ENCODE data around the gene ARHGEF28.

The ARHGEF28 gene, protein sequence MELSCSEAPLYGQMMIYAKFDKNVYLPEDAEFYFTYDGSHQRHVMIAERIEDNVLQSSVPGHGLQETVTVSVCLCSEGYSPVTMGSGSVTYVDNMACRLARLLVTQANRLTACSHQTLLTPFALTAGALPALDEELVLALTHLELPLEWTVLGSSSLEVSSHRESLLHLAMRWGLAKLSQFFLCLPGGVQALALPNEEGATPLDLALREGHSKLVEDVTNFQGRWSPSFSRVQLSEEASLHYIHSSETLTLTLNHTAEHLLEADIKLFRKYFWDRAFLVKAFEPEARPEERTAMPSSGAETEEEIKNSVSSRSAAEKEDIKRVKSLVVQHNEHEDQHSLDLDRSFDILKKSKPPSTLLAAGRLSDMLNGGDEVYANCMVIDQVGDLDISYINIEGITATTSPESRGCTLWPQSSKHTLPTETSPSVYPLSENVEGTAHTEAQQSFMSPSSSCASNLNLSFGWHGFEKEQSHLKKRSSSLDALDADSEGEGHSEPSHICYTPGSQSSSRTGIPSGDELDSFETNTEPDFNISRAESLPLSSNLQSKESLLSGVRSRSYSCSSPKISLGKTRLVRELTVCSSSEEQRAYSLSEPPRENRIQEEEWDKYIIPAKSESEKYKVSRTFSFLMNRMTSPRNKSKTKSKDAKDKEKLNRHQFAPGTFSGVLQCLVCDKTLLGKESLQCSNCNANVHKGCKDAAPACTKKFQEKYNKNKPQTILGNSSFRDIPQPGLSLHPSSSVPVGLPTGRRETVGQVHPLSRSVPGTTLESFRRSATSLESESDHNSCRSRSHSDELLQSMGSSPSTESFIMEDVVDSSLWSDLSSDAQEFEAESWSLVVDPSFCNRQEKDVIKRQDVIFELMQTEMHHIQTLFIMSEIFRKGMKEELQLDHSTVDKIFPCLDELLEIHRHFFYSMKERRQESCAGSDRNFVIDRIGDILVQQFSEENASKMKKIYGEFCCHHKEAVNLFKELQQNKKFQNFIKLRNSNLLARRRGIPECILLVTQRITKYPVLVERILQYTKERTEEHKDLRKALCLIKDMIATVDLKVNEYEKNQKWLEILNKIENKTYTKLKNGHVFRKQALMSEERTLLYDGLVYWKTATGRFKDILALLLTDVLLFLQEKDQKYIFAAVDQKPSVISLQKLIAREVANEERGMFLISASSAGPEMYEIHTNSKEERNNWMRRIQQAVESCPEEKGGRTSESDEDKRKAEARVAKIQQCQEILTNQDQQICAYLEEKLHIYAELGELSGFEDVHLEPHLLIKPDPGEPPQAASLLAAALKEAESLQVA (N-terminal part only)

GRCh38 chr5:73625944-73626811, at the start of gene ARHGEF28:
Gene ARHGEF28 (plus strand): TSS chr5:73626196. CDS start chr5:73684852, 58,656 bp downstream.
- DNase-seq (ENCODE audit: low read depth): no peak

DNA sequence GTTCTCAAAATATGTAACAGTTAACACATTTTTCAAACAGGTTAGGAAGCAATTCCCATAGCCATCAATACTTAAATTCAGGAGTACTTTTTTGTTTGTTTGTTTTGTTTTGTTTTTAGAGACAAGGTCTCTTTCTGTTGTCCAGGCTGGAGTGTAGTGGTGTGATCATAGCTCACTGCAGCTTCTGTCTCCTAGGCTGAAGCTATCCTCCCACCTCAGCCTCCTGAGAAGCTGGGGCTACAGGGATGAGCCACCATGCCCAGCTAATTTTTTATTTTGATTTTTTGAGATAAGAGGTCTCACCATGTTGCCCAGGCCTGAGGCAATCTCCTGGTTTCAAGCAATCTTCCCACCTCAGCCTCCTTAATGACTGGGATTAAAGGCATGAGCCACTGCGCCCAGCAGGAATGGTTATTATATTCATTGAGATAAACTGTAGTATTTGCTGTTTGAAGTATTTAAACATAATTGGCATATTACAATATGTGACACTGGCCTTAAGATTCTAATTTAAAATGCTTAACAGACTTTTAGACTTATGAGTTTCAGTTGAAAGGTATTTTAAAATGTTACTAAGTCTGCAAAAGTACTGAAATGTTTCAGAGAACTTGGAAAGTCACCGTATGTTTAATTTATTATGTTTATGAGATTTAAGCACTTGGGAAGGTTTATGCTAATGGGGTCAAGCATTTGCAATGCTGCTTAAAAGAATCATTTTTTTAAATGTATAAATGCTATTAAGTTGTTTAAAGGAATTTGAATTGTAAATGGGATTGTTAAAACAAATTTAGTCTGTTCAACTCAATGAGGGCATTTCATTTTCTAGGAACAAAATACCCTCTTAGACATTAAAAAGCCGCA, 43.5 kb upstream of the ARHGEF28 start:
- no peak for DNase-seq (ENCODE audit: low read depth)

GRCh38 chr5:73587923-73588322, 38.1 kb upstream of the ARHGEF28 start:
- no peak for DNase-seq (ENCODE audit: low read depth)

DNA sequence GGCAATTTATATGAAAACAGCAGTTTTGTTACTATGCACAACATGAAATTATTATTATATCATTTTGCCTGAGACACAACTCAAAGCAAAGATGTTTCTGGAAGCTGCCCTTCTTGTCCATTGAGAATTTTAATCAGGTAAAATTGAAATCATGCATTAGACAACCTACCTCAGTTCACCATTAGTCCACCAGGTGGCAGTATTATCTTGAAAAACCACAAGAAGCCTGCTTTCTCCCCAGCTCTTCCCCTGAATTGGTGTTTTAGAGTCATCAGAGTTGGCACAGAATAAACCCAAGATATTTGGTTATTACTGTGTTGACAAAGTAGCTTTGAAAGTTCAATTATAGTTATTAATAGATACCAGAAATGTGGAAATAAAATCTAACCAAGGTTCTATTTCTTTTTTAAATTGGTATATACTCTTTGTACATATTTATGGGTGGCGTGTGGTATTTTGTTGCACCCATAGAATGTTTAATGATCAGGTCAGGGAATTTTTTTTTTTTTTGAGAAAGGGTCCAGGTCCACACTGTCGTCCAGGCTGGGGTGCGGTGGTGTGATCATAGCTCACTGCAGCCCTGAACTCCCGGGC, 34.8 kb upstream of the ARHGEF28 start:
- peak; percentile 81 for DNase-seq (ENCODE audit: low read depth)

GRCh38 chr5:73591698-73592501, 34.1 kb upstream of the ARHGEF28 start:
- no peak for DNase-seq (ENCODE audit: low read depth)

GRCh38 chr5:73592551-73592950, 33.4 kb upstream of the ARHGEF28 start:
- peak; percentile 23 for DNase-seq (ENCODE audit: low read depth)

DNA sequence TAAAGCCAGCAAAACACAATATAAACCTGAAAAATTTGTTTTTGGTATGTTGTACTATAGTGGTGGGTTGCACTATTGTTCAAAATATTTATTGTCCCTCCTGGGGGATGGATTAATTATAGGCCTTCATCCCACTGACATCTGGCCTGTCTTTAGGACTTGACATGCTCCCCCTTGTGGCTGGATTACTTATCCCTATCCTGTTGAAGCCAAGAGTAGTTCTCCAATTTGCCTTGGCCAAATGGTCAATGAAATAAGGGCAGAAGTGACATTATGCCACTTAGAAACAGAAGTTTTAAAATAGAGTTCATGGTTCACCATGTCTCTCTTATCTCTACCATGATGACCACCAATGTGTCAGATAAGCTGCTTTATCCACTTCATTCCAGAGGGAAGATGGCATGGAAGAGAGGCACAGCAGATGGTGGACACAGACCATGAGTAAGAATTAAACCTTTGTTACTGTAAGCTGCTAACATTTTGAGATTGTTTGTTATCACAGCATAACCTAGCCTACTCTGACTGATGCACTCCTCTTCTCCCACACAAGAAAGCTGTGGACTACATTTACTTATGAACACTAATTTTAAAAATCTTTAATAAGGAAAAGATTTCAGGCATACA, 29.2 kb upstream of the ARHGEF28 start:
- DNase-seq (ENCODE audit: low read depth): no peak

DNA sequence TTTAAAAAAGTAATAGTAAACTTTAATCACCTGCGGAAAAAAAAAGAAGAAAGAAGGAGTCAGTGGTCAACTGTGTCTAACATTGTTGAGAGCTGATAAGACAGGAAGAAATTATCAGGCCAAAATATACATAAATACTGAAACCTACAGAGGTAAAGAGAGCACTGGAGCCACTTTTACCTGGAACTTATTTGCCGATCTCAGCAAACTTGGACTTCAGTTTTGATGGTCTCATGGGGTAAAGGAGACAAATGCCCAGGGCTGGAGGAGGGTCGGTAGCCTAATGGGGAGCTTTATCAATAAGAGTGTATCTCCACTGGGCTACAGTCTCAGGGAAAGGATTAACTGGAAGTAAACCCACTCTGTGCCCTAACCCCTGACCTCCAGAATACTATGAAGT, 26.6 kb upstream of the ARHGEF28 start:
- no peak for DNase-seq (ENCODE audit: low read depth)

- DNase-seq (ENCODE audit: low read depth): no peak
These were observed 22.0 kb upstream of the ARHGEF28 start for GRCh38 chr5:73603998-73604397.

- no peak for DNase-seq (ENCODE audit: low read depth)
These were observed 20.5 kb upstream of the ARHGEF28 start for GRCh38 chr5:73605223-73606087.

DNA sequence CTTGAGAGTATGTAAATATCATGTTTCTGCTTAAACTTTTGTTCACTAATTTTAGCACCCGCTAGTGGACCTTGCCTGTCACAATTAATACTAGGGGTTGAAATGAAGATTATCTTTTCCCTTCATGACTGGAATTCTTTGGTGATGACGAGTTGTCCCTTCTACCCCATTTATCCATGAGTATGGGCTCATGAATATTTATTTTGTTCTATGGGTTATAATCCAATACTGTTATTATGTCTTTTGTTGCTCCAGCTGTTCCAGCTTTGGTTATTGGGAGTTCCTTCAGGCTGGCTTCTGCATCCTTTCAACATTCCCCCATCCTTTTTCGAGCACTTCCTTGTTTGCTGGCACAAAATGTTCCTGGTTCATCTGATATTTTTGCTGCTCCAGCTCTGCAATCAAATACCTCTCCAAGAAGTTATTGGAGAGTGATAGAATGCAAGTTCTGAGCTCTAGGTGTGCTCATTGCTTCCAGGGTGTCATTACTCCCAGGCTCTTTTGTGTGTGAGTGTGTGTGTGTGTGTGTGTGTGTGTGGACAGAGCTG, 19.7 kb upstream of the ARHGEF28 start:
- DNase-seq (ENCODE audit: low read depth): no peak

- DNase-seq (ENCODE audit: low read depth): no peak
These were observed 18.8 kb upstream of the ARHGEF28 start for GRCh38 chr5:73607228-73607627.

DNA sequence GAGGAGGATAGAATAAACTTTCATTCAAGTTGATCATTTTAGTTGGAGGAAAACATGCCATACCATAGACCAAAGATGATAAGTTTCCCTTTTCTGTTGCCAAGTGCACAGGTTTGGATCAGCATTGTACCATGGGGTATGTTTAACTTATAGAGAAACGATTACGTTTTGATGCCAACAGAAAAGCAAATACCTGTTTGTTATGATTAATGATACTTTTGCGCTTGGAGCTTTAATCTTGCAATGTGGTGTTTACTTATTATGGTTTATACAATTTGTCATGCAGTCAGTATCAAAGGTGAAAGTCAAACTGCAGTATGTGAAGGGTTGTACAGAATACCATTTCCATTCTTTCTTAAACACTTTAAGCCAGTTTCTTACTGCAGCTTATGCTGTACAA, 13.2 kb upstream of the ARHGEF28 start:
- no peak for DNase-seq (ENCODE audit: low read depth)

DNA sequence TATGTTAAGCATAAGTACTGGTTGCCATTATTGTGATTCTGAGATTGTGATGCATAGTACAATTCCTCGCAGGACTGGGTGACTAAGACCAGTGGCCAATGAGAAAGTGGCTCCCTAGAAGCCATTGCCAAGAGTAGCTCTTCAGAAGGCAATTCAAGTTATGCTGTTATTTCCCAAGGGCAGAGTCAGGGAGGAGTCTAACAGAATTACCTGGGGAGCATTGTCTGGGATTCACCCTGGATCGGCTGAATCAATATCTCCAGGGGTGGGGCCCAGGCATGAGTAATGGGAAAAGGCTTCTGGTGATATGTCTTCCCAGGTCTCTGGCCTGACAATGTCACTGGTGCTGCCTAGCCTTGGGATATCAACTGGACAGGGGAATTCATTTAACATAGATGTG, 10.9 kb upstream of the ARHGEF28 start:
- DNase-seq (ENCODE audit: low read depth): no peak

DNA sequence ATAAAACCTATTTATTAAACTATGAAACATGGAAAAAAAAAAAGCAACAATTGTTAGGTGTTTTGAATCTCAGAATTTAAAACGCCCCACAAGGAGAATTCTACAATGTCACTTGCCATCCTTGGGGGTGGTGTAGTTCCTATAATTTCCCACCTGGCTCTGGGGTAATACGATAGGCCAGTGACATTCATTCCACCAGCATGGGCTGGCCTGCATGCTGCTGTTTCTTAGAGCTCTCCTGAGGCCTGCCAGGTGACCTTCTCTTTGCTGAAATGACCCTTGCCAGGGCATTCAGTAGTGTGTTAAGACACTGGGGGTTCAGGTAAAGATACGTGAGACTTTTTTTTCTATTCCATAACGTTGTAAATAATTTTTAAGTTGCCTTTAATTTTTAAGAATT, 10.0 kb upstream of the ARHGEF28 start:
- DNase-seq (ENCODE audit: low read depth): no peak

- DNase-seq (ENCODE audit: low read depth): no peak
These were observed 8.3 kb upstream of the ARHGEF28 start for GRCh38 chr5:73617510-73618279.
